HUES6 (cell line): Measurements from ENCODE around the gene LRRC8D.

ENCODE experiments used
- H3K27ac ChIP-seq: 2 replicates; pipeline ENCODE4 v1.7.0; 2013; ENCODE audit warnings: low read depth, mild to moderate bottlenecking, low read length, inconsistent platforms
- H3K27me3 ChIP-seq: 2 replicates; pipeline ENCODE4 v1.6.1; 2013; ENCODE audit warnings: low read length; ENCODE audit not compliant: control insufficient read depth, insufficient read depth
- H3K36me3 ChIP-seq: 2 replicates; pipeline ENCODE4 v1.6.1; 2013; ENCODE audit warnings: low read length; ENCODE audit not compliant: control insufficient read depth, insufficient read depth
- H3K4me1 ChIP-seq: 2 replicates; pipeline ENCODE4 v1.6.1; 2013; ENCODE audit warnings: low read length; ENCODE audit not compliant: control insufficient read depth, insufficient read depth
- H3K4me3 ChIP-seq: 2 replicates; pipeline ENCODE4 v1.5.1; 2013; ENCODE audit warnings: low read depth, low read length
- H3K9ac ChIP-seq: one replicate; pipeline ENCODE4 v1.6.1; 2013; ENCODE audit warnings: mild to moderate bottlenecking, low read length
- H3K9me3 ChIP-seq: 2 replicates; pipeline ENCODE4 v1.6.1; 2013; ENCODE audit warnings: low read depth, low read length; ENCODE audit not compliant: control insufficient read depth, insufficient read depth

The LRRC8D gene

DNA sequence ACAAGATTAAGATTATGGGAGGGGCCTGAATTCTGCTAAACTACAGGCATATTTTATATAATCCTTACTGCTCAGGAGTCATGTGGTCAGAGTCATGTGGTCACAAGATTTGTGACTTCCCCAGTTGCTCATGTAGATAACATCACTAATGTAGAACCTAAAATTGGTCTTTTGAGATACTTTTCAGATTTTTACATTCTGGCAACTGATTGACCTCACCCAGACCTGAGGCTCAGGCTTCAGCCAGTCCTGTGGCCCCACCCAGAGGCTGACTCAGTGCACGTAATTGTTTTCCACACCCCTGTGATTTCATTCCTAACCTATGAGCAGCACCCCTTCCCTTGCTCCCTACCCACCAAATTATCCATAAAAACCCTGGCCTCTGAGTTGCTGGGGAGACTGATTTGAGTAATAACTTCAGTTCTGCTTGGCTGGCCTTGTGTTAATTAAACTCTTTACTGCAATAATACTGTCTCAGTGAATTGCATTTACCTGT, 132.3 kb downstream of the LRRC8D start:
- Histone ChIP-seq H3K27ac (no peak overlapping the region), H3K27me3 (no peaks in the 10 kb centered on the region), H3K9ac (no peak overlapping the region), H3K9me3 (no peaks in the 10 kb centered on the region), H3K4me3 (no peak overlapping the region), H3K36me3 (no peaks in the 10 kb centered on the region), H3K4me1 (peaks cover 44% of the 10 kb centered on the region)

DNA sequence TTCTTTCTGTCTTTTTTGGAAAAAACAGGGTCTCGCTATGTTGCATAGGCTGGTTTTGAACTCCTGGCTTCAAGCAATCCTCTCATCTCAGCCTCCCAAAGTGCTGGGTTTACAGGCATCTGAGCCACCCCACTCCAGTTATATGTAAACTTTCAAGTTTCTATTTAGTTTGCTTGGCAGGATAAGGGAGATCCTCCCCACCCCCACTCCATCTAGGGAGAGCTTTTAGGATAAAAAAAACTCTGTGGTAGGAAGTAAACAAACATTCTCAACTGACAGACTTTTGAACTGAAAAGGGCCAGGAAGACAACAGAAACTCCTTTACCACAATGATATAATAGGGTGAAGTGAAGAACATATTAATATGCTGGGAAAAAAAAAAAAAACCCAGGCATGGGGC, 133.1 kb downstream of the LRRC8D start:
- no peak overlapping the region for H3K4me3 ChIP-seq
- no peak overlapping the region for H3K27ac ChIP-seq
- H3K4me1 ChIP-seq: peaks cover 44% of the 10 kb centered on the region
- H3K9ac ChIP-seq: no peak overlapping the region
- no peaks in the 10 kb centered on the region for H3K36me3 ChIP-seq
- H3K9me3 ChIP-seq: peaks cover 2% of the 10 kb centered on the region; the same call in 1 of the 2 replicates
- no peaks in the 10 kb centered on the region for H3K27me3 ChIP-seq

DNA sequence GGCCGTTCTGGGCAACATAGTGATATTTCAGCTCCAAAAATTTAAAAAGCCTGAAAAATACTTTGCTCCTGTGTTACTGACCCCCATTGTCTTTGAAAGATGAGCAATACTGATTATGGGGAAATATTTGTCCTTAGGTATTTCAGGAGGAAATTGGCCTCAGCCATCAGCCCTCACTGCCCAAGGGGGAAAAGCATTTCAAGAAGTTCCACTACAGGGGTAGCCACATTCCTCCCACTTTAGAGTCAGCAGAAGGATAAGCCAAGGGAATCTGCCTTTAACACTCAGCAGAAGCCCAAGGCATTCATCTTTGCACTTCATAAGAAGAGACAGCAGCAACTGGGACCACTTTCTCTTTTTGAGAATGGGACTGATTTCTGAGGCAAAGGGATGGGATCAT, 133.6 kb downstream of the LRRC8D start:
- Histone ChIP-seq H3K27ac (no peak overlapping the region), H3K4me3 (no peak overlapping the region), H3K4me1 (peaks cover 44% of the 10 kb centered on the region)

DNA sequence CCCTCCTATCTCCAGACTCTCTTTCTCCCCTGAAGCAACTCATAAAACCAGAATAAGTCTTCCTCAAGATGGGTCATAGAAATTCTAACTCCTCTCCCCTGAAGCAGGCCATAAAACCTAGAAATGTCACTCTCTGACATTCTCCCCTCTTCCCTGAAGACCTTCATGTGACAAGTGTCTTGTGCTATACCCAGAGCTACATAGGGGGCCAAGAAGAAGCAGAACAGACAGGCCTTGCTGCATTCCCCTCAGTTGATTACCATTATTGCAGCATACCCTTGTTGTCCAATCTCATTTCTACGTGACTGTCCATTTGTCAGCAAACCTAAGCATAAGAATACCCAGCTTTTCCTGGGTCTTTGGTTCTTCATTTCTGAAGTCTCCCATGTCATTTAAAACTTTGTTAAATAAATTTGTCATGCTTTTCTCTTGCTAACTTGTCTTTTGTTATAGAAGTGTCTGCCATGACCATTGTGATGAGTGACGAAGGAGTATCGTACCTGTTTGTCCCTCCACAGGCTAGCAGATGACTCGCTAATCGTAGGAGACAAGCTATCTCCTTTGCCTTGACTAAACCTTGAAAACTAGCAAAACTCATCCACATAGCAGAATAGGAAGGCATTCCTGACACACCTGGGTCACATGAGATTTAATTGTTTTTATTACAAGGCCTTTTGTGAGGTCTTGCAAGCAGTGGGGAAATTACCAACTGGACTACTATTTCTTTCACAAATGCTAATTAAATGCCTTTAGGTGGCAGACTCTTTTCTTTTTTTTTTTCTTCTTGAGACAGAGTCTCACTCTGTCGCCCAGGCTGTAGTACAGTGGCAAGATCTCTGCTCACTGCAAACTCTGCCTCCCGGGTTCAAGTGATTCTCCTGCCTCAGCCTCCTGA, 134.7 kb downstream of the LRRC8D start:
- 0 out of 2 replicates have a peak overlapping the region, but pooled peaks have one; percentile 28 for H3K27ac ChIP-seq
- H3K4me3 ChIP-seq: no peak overlapping the region

More for the DNA sequence above, 133.6 kb downstream of the LRRC8D start:
- Histone ChIP-seq H3K9me3 (peaks cover 6% of the 10 kb centered on the region; the same call in 1 of the 2 replicates), H3K9ac (no peak overlapping the region), H3K27me3 (no peaks in the 10 kb centered on the region), H3K36me3 (no peaks in the 10 kb centered on the region)

DNA sequence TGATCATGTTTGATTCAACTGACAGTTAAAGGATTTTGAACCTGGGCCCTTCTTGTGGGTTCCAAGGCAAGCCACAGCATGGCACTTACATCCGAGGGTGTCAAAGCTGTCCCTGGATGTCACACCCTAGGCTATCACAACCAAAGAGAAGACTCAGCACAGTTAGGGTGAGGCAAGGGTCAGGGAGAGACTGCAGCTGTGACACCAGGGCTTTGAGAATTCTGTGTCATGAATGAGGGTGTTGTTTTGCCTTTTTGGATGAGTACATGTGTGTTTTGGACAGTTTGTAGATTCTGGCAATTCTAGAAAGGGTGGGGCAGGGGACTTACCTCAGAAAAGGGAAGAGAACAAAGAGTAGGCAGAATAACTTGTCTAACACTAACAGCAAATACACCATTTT, 136.3 kb downstream of the LRRC8D start:
- Histone ChIP-seq H3K27me3 (no peaks in the 10 kb centered on the region), H3K4me1 (peaks cover 31% of the 10 kb centered on the region), H3K36me3 (no peaks in the 10 kb centered on the region), H3K9me3 (peaks cover 9% of the 10 kb centered on the region; the same call in 1 of the 2 replicates), H3K4me3 (no peak overlapping the region), H3K9ac (no peak overlapping the region), H3K27ac (no peak overlapping the region)

More for the DNA sequence above, 134.7 kb downstream of the LRRC8D start:
- Histone ChIP-seq H3K9ac (no peak overlapping the region), H3K27me3 (no peaks in the 10 kb centered on the region), H3K9me3 (peaks cover 9% of the 10 kb centered on the region; the same call in 1 of the 2 replicates), H3K4me1 (peaks cover 38% of the 10 kb centered on the region), H3K36me3 (no peaks in the 10 kb centered on the region)

DNA sequence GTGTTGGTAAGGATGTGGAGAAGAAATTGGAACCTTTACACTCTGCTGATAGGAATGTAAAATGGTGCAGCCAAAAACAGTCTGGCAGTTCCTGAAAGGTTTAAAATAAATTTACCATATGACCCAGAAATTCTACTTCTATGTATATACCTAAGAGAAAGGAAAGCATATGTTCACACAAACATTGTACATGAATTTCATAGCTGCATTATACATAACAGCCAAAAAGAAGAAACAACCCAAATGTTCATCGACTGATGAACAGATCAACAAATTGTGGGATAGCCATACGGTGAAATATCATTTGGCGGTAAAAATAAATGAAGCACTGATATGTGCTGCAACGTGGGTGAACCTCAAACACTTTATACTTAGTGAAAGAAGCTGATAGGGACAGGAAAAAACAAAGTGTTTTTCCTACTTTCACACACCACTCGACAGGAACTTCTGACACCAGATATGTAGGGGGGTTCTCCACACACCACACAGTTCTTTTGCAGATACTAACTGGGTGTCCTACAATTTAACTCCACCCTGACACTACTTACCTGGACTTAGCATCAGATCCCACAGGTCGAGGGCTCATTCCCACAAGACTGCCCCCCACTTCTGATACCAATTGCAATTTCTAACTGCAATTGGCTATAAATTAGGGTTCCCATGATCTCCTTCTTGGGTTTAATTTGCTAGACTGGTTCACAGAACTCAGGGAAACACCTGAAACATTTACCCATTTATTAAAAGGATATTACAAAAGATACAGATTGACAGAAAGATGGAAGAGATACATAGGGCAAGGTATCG, 138.2 kb downstream of the LRRC8D start:
- peaks cover 19% of the 10 kb centered on the region for H3K4me1 ChIP-seq
- H3K27ac ChIP-seq: no peak overlapping the region
- peaks cover 9% of the 10 kb centered on the region; the same call in 1 of the 2 replicates for H3K9me3 ChIP-seq
- H3K9ac ChIP-seq: no peak overlapping the region
- H3K27me3 ChIP-seq: no peaks in the 10 kb centered on the region
- no peak overlapping the region for H3K4me3 ChIP-seq
- H3K36me3 ChIP-seq: no peaks in the 10 kb centered on the region

DNA sequence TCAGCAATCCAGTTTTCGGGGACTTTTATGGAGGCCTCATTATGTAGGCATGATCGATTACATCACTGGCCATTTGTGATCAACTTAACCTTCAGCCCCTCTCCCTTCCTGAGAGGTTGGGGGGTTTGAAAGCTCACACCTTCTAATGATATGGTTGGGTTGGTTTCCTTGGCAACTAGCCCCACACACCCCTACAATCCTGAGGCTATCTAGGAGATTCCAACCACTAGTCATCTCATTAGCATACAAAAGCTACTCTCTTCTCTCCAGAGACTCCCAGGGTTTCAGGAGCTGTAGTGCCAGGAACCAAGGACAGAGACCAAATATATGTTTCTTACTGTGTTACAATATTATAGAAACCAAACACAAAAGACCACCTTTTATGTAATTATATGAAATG, 138.9 kb downstream of the LRRC8D start:
- H3K4me1 ChIP-seq: peaks cover 15% of the 10 kb centered on the region

DNA sequence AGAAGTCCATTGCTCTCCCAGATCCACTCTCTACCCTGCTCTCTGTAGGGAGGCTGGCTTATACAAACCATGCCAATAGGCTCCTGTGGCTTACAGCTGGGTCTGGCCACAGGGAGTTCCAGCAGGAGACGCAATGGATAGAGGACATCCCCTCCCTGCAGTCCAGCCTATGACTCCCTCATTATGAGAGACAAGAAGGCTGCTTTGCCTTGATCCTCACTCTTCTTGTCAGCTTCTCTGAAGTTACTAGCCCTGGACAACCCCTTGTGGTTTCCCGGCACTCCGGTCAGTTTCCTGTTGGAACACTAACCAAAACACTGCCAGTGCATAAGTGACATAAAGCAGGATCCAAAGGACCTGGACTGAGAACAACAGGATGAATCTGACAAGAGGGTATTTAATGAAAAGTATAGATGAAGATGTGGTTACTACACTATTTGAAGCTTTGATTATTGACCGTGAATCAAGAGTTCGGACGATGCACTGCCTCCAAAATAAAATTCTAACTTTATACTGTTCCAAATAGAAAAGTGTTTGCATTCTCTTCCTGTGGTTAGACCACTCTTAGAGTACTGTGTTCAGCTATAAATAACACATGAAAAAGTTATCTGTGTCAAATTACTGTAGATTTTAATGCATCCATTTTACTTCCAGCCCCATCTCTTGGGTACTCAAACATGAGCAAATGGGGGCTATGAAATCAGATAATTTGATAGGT, 141.4 kb downstream of the LRRC8D start:
- Histone ChIP-seq H3K36me3 (no peaks in the 10 kb centered on the region), H3K4me3 (no peak overlapping the region), H3K4me1 (no peaks in the 10 kb centered on the region), H3K27me3 (no peaks in the 10 kb centered on the region), H3K27ac (no peak overlapping the region), H3K9me3 (peaks cover 9% of the 10 kb centered on the region; the same call in 1 of the 2 replicates), H3K9ac (no peak overlapping the region)

More for the DNA sequence above, 138.9 kb downstream of the LRRC8D start:
- H3K9ac ChIP-seq: no peak overlapping the region
- H3K36me3 ChIP-seq: no peaks in the 10 kb centered on the region
- no peak overlapping the region for H3K27ac ChIP-seq
- H3K9me3 ChIP-seq: peaks cover 9% of the 10 kb centered on the region; the same call in 1 of the 2 replicates
- H3K4me3 ChIP-seq: no peak overlapping the region
- no peaks in the 10 kb centered on the region for H3K27me3 ChIP-seq

DNA sequence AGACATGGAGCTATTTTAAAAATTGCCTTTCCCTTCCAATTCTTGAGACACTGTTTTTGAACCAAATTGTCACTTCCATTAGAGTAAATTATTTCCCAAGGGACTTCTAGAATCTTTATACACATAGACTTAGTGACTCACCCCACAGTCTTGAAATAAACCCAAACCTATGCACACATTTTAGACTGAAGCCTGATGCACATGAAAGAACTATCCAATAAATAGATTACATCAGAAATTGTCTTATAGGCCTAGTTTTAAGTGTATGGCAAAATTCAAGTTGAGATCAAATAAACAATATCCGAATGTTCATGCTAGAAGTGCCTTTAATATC, 141.9 kb downstream of the LRRC8D start:
- no peak overlapping the region for H3K9ac ChIP-seq
- H3K9me3 ChIP-seq: peaks cover 9% of the 10 kb centered on the region; the same call in 1 of the 2 replicates
- H3K4me1 ChIP-seq: no peaks in the 10 kb centered on the region
- H3K36me3 ChIP-seq: no peaks in the 10 kb centered on the region
- no peak overlapping the region for H3K27ac ChIP-seq
- no peak overlapping the region for H3K4me3 ChIP-seq
- H3K27me3 ChIP-seq: no peaks in the 10 kb centered on the region

DNA sequence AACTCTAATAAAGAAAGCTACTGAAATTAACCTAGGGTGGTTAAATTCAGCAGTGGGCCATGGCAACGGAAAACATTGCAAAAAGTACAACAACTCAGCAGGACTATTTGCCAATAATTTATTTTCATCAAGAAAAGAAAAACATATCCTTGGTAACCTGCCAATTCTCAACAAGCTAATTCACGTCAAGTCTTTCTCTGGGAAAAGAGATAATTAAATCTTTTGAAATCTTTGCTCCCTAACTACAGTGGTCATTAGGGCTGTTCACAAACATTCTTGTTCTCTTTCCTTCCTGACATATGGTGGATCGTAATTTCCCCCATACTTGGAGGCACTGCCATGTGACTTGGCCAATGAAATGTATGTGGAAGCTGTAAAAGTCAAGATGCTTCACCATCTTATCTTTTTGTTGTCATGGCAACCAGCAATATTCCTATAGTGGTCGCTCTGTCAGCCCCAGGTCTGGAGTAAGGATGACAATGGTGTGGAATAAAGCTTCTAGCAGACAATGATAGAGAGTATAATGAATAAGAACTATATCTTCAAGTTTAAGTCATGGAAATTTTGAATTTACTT, 144.4 kb downstream of the LRRC8D start:
- no peaks in the 10 kb centered on the region for H3K27me3 ChIP-seq
- no peaks in the 10 kb centered on the region for H3K36me3 ChIP-seq
- no peaks in the 10 kb centered on the region for H3K4me1 ChIP-seq
- H3K9me3 ChIP-seq: no peaks in the 10 kb centered on the region
- H3K27ac ChIP-seq: no peak overlapping the region
- H3K4me3 ChIP-seq: no peak overlapping the region
- H3K9ac ChIP-seq: no peak overlapping the region
